H1 (cell line): ENCODE results near the gene YIF1A. TPM values are rescaled to one million over a fixed set of nuclear protein-coding genes. Genes with fewer than 3 reads are reported as not detected.

Source experiments
- CTCF ChIA-PET: fragments of 300-600 bp; sonication (Branson Sonifier 250); formaldehyde crosslinking; loops from one replicate; lab custom pipeline; 2021; ENCODE audit not compliant: partially characterized antibody; lab: Charles Lee
- POLR2A ChIA-PET: fragments of 300-600 bp; sonication (Branson Sonifier 250); formaldehyde crosslinking; loops from one replicate; lab custom pipeline; 2021; ENCODE audit warnings: inconsistent platforms; ENCODE audit not compliant: partially characterized antibody; lab: Charles Lee
- DNase-seq, 2 experiments: peaks; one replicate each; pipeline versions ENCODE4 v3.0.0 to v3.0.0-alpha.2; 2010 to 2022; ENCODE audit warnings: low spot score in 2 of 2, low read depth in 1 of 2, mixed read lengths in 1 of 2
- FAIRE-seq: peaks from 2 replicates; lab custom pipeline; 2011; peaks lifted over from hg19 to GRCh38; lab: Jason Lieb, UNC
- H2AFZ ChIP-seq: 2 replicates; pipeline ENCODE4 v1.8.1; 2012; ENCODE audit warnings: low read length, inconsistent platforms
- H2AK5ac ChIP-seq: 2 replicates; pipeline ENCODE4 v1.6.1; 2013; ENCODE audit warnings: low read depth, low read length
- H2BK120ac ChIP-seq: replicated peaks from 2 replicates; pipeline ENCODE3; 2013; ENCODE audit warnings: low read depth, low read length, inconsistent platforms
- H2BK12ac ChIP-seq: 2 replicates; pipeline ENCODE4 v1.6.1; 2013; ENCODE audit warnings: low read depth, low read length
- H2BK15ac ChIP-seq: 2 replicates; pipeline ENCODE4 v1.6.1; 2013; ENCODE audit warnings: low read length
- H2BK20ac ChIP-seq: 2 replicates; pipeline ENCODE4 v1.6.1; 2013; ENCODE audit warnings: low read length
- H2BK5ac ChIP-seq: 2 replicates; pipeline ENCODE4 v1.6.1; 2013; ENCODE audit warnings: low read depth, low read length
- H3K14ac ChIP-seq: 2 replicates; pipeline ENCODE4 v1.6.1; 2013; ENCODE audit warnings: inconsistent platforms; ENCODE audit not compliant: insufficient read length
- H3K18ac ChIP-seq: 2 replicates; pipeline ENCODE4 v1.6.1; 2013; ENCODE audit warnings: low read length; ENCODE audit errors: extremely low read depth
- H3K23ac ChIP-seq: 2 replicates; pipeline ENCODE4 v1.6.1; 2013; ENCODE audit warnings: inconsistent platforms; ENCODE audit not compliant: insufficient read length
- H3K23me2 ChIP-seq: 2 replicates; pipeline ENCODE4 v1.6.1; 2013; ENCODE audit warnings: low read depth, low read length
- H3K27ac ChIP-seq: 2 replicates; pipeline ENCODE4 v1.6.1; 2011; ENCODE audit warnings: low read depth, low read length, inconsistent platforms
- H3K27me3 ChIP-seq, 4 experiments: replicated peaks in 1 of 4; 1 replicate in 1 of 4; 2 replicates in 3 of 4; pipeline versions ENCODE4 v1.6.1 to v1.8.1; 2011 to 2013; ENCODE audit warnings: low read length in 3 of 4, mild to moderate bottlenecking in 3 of 4, inconsistent platforms in 2 of 4, mixed read lengths in 2 of 4, moderate library complexity in 1 of 4; ENCODE audit not compliant: control insufficient read depth in 3 of 4, insufficient read depth in 3 of 4; ENCODE audit errors: extremely low read depth in 1 of 4
- H3K36me3 ChIP-seq, 4 experiments: 2 replicates each; pipeline versions ENCODE4 v1.6.1 to v1.8.1; 2011 to 2013; ENCODE audit warnings: mild to moderate bottlenecking in 4 of 4, low read length in 3 of 4, moderate library complexity in 2 of 4, control low read depth in 1 of 4, inconsistent platforms in 1 of 4; ENCODE audit not compliant: insufficient read depth in 4 of 4, control insufficient read depth in 2 of 4
- H3K4ac ChIP-seq: replicated peaks from 2 replicates; pipeline ENCODE3; 2013; ENCODE audit warnings: low read length, low read depth, mixed read lengths, inconsistent platforms; ENCODE audit not compliant: insufficient read length
- H3K4me1 ChIP-seq, 4 experiments: replicated peaks in 1 of 4; 1 replicate in 1 of 4; 2 replicates in 3 of 4; pipeline versions ENCODE4 v1.6.1 to v1.8.1; 2011 to 2013; ENCODE audit warnings: low read length in 3 of 4, inconsistent platforms in 2 of 4, mixed read lengths in 1 of 4; ENCODE audit not compliant: insufficient read depth in 4 of 4, control insufficient read depth in 3 of 4
- H3K4me2 ChIP-seq, 2 experiments: 2 replicates each; pipeline versions ENCODE4 v1.6.1 to v1.8.1; 2011 to 2013; ENCODE audit warnings: low read depth in 2 of 2, low read length in 2 of 2, control low read depth in 1 of 2, inconsistent platforms in 1 of 2, mild to moderate bottlenecking in 1 of 2; ENCODE audit not compliant: insufficient read depth in 1 of 2
- H3K4me3 ChIP-seq, 4 experiments: fragments of 200-600, 300-600 bp in 1 of 4; sonication (generic), shearing (Covaris generic), sonication (Bioruptor Twin) in 1 of 4; 2 replicates each; pipeline versions ENCODE4 v1.5.1 to v1.8.1; 2011 to 2016; ENCODE audit warnings: low read length in 4 of 4, low read depth in 3 of 4, control low read depth in 2 of 4, inconsistent platforms in 2 of 4, mild to moderate bottlenecking in 2 of 4, mixed read lengths in 1 of 4, moderate library complexity in 1 of 4; ENCODE audit not compliant: insufficient read depth in 2 of 4; ENCODE audit errors: extremely low read depth in 1 of 4
- H3K56ac ChIP-seq: replicated peaks from 2 replicates; pipeline ENCODE3; 2013; ENCODE audit warnings: low read depth, mild to moderate bottlenecking, mixed read lengths, low read length, inconsistent platforms; ENCODE audit not compliant: insufficient read length
- H3K79me1 ChIP-seq: 2 replicates; pipeline ENCODE4 v1.6.1; 2013; ENCODE audit warnings: low read depth, low read length, control low read depth
- H3K79me2 ChIP-seq, 2 experiments: 2 replicates each; pipeline versions ENCODE4 v1.6.1 to v1.8.1; 2012 to 2013; ENCODE audit warnings: low read length in 2 of 2, mild to moderate bottlenecking in 2 of 2, inconsistent platforms in 1 of 2; ENCODE audit not compliant: insufficient read depth in 2 of 2, control insufficient read depth in 1 of 2
- H3K9ac ChIP-seq, 4 experiments: replicated peaks in 1 of 4; 1 replicate in 1 of 4; 2 replicates in 3 of 4; pipeline versions ENCODE4 v1.6.1 to v1.8.1; 2011 to 2013; ENCODE audit warnings: low read depth in 3 of 4, low read length in 3 of 4, control low read depth in 2 of 4, mild to moderate bottlenecking in 2 of 4, moderate library complexity in 2 of 4, inconsistent platforms in 1 of 4; ENCODE audit errors: extremely low read depth in 1 of 4
- H3K9me3 ChIP-seq, 2 experiments: 2 replicates each; pipeline versions ENCODE4 v1.6.1 to v1.8.1; 2012 to 2013; ENCODE audit warnings: mild to moderate bottlenecking in 2 of 2, moderate library complexity in 2 of 2, control low read depth in 1 of 2, inconsistent platforms in 1 of 2, low read depth in 1 of 2, low read length in 1 of 2, mixed read lengths in 1 of 2; ENCODE audit not compliant: insufficient read depth in 2 of 2
- H4K20me1 ChIP-seq, 2 experiments: replicated peaks in 1 of 2; 2 replicates each; pipeline versions ENCODE3 to v1.8.1; 2011 to 2013; ENCODE audit warnings: inconsistent platforms in 2 of 2, low read length in 2 of 2, mild to moderate bottlenecking in 1 of 2; ENCODE audit not compliant: insufficient read depth in 2 of 2, control insufficient read depth in 1 of 2
- H4K5ac ChIP-seq: 2 replicates; pipeline ENCODE4 v1.6.1; 2013; ENCODE audit warnings: low read length, low read depth, mixed read lengths, inconsistent platforms; ENCODE audit not compliant: insufficient read length
- H4K8ac ChIP-seq: 2 replicates; pipeline ENCODE4 v1.8.0; 2013; ENCODE audit warnings: mild to moderate bottlenecking, moderate library complexity, low read length, inconsistent platforms; ENCODE audit not compliant: insufficient read depth; ENCODE audit errors: extremely low read depth
- H4K91ac ChIP-seq: replicated peaks from 2 replicates; pipeline ENCODE3; 2013; ENCODE audit warnings: low read length, mixed read lengths, inconsistent platforms; ENCODE audit not compliant: insufficient read length
- BACH1 ChIP-seq: IDR thresholded peaks from 2 replicates; pipeline ENCODE4 v1.6.1; 2012; ENCODE audit warnings: low read length, improper control_type of control experiment
- BRCA1 ChIP-seq: IDR thresholded peaks from 2 replicates; pipeline ENCODE4 v1.6.1; 2012; ENCODE audit warnings: low read depth, low read length, improper control_type of control experiment
- CEBPB ChIP-seq: IDR thresholded peaks from 2 replicates; pipeline ENCODE4 v1.6.1; 2012; ENCODE audit warnings: low read depth, low read length
- EGR1 ChIP-seq: IDR thresholded peaks from 2 replicates; pipeline ENCODE4 v1.6.1; 2011; ENCODE audit warnings: low read depth, low read length, borderline replicate concordance
- GABPA ChIP-seq: IDR thresholded peaks from 2 replicates; pipeline ENCODE4 v1.6.1; 2011; ENCODE audit warnings: mild to moderate bottlenecking, low read length, moderate library complexity, borderline replicate concordance; ENCODE audit not compliant: insufficient read depth
- HDAC2 ChIP-seq, 2 experiments: fragments of 300-600 bp in 1 of 2; sonication (generic) in 1 of 2; IDR thresholded peaks; 2 replicates each; pipeline ENCODE4 v1.6.1; 2011 to 2012; ENCODE audit warnings: low read depth in 2 of 2, low read length in 2 of 2, mild to moderate bottlenecking in 2 of 2, moderate library complexity in 2 of 2, borderline replicate concordance in 1 of 2, inconsistent platforms in 1 of 2
- KDM4A ChIP-seq: IDR thresholded peaks from one replicate; pipeline ENCODE4 v1.7.1; 2012; ENCODE audit warnings: low read depth, mild to moderate bottlenecking, moderate library complexity, low read length, inconsistent platforms; ENCODE audit not compliant: severe bottlenecking
- MAX ChIP-seq: IDR thresholded peaks from 2 replicates; pipeline ENCODE4 v1.6.1; 2012; ENCODE audit warnings: inconsistent platforms
- POU5F1 ChIP-seq: IDR thresholded peaks from 2 replicates; pipeline ENCODE4 v1.6.1; 2011; ENCODE audit warnings: low read depth, mild to moderate bottlenecking, low read length, moderate library complexity
- RFX5 ChIP-seq: IDR thresholded peaks from 2 replicates; pipeline ENCODE4 v1.6.1; 2011; ENCODE audit warnings: low read depth, low read length, improper control_type of control experiment, borderline replicate concordance
- RNF2 ChIP-seq: fragments of 200-900, 300-1000 bp; sonication (generic); IDR thresholded peaks from 2 replicates; pipeline ENCODE4 v1.7.1; 2016; ENCODE audit warnings: borderline replicate concordance, low read depth, mild to moderate bottlenecking, antibody characterized with exemption, low read length; ENCODE audit not compliant: poor library complexity, severe bottlenecking; ENCODE audit errors: missing control alignments
- SP2 ChIP-seq: IDR thresholded peaks from 2 replicates; pipeline ENCODE4 v1.6.1; 2012; ENCODE audit warnings: mild to moderate bottlenecking, low read length, inconsistent platforms
- SP4 ChIP-seq: IDR thresholded peaks from 2 replicates; pipeline ENCODE4 v1.6.1; 2012; ENCODE audit warnings: low read length, inconsistent platforms
- YY1 ChIP-seq: IDR thresholded peaks from 2 replicates; pipeline ENCODE4 v1.6.1; 2011; ENCODE audit warnings: low read depth, mild to moderate bottlenecking, low read length
- WGBS, 2 experiments: shearing (Covaris generic) in 1 of 2; methylation state at CpG; one replicate each; pipeline versions ENCODE4 v1.1.6 to v1.1.7; 2013 to 2015; ENCODE audit warnings: low lambda C conversion rate in 2 of 2, mixed read lengths in 2 of 2, inconsistent platforms in 1 of 2, low coverage in 1 of 2, missing lambda C conversion rate in 1 of 2; ENCODE audit not compliant: insufficient replicate concordance in 2 of 2, insufficient coverage in 1 of 2, insufficient read length in 1 of 2; ENCODE audit errors: extremely low coverage in 1 of 2, missing lambda C conversion rate in 1 of 2; 5-methylcytosine and 5-hydroxymethylcytosine counted together
- polyA plus RNA-seq, 7 experiments: library from polyadenylated mRNA; depleted of rRNA in 3 of 7; stranded (reverse) in 5 of 7; unstranded in 2 of 7; fragments of >200 nt in 5 of 7; fragments of 200-250 nt in 2 of 7; gene quantifications; 1 replicate in 5 of 7; 2 replicates in 1 of 7; 4 replicates in 1 of 7; pipeline versions ENCODE4 v1.2.1 to v1.2.3, GENCODE V29; 2011 to 2013; ENCODE audit warnings: missing spikeins in 2 of 7, mixed read lengths in 2 of 7
- total RNA-seq: library from RNA; stranded (reverse); fragmentation: NEBNext Ultra II Directional; extraction: Animal tissue kit (Norgen Biotek cat#: 25700); gene quantifications from 2 replicates; pipeline ENCODE4 v1.2.1, GENCODE V29; 2021

The YIF1A gene
- total and polyA plus RNA-seq, 2 of the 8 experiments (the other 6 are each of a cell fraction or from before 2014, with no cell fraction given) = 70.1 to 178 TPM

GRCh38 chr11:66302656-66303055 is 13.7 kb upstream of the YIF1A start:
- Histone ChIP-seq H2BK20ac (no peak overlapping the region), H2BK15ac (no peak overlapping the region), H2BK5ac (no peak overlapping the region), H4K20me1 (no peaks in the 10 kb centered on the region), H3K4me2 (no peak overlapping the region), H3K23ac (no peak overlapping the region), H3K4me3 (no peak overlapping the region), H3K14ac (no peak overlapping the region), H4K5ac (no peak overlapping the region), H3K27me3 (no peaks in the 10 kb centered on the region), H2AK5ac (no peak overlapping the region), H2BK120ac (no peak overlapping the region), H3K23me2 (no peaks in the 10 kb centered on the region), H2BK12ac (no peak overlapping the region), H3K79me2 (no peaks in the 10 kb centered on the region), H3K18ac (no peak overlapping the region), H3K27ac (no peak overlapping the region), H3K56ac (no peak overlapping the region), H3K79me1 (no peaks in the 10 kb centered on the region), H4K91ac (no peak overlapping the region), H3K9ac (no peak overlapping the region), H3K36me3 (no peaks in the 10 kb centered on the region), H2AFZ (no peak overlapping the region; the same call in 1 of the 2 replicates), H3K4ac (no peak overlapping the region), H3K4me1 (peaks cover 0 to 5% (median 2%) of the 10 kb centered on the region in 4 experiments; a peak in 4 of 7 replicates), H3K9me3 (no peaks in the 10 kb centered on the region), H4K8ac (no peak overlapping the region)
- DNase-seq (no peak), FAIRE-seq (no peak)
- POLR2A ChIA-PET = interaction anchor here (0.8 to 1.2 kb wide), 5 partner anchors 10 to 80 kb away, joined by 3 to 4 read pairs (median 3); partner anchors contain the start of gene YIF1A
- CTCF ChIA-PET = interaction anchor here (0.7 to 6.6 kb wide), 9 partner anchors 9 to 88 kb away, joined by 3 to 75 read pairs (median 5); partner anchors contain the start of genes RIN1 and YIF1A
- WGBS, 2 experiments = 92% methylated on average over 12 of the region's 12 CpGs; no CpG with 5 or more reads in 1 of the 2 experiments
- TF ChIP-seq BACH1 (no peak), RNF2 (no peak), MAX (no peak), BRCA1 (no peak), KDM4A (no peak), YY1 (no peak), GABPA (no peak), SP2 (no peak), POU5F1 (no peak), SP4 (no peak), CEBPB (no peak), EGR1 (no peak), RFX5 (no peak), HDAC2 (IDR thresholded peaks at IDR 0.05; ENCODE audit: borderline replicate concordance in 1 of 2, low read depth in 2 of 2, low read length in 2 of 2) (no peak)
